Gastrocnemius medialis (tissue), 4 donors: ENCODE results near the gene MT1X. TPM values are rescaled to one million over a fixed set of nuclear protein-coding genes. Genes with fewer than 3 reads are reported as not detected.
A peak's percentile ranks its signal among the peaks of the same experiment; 100 is the strongest.

Experiments
- ATAC-seq, 2 donors: fragments of 150-250 bp; one replicate each; pipeline ENCODE4 v1.9.1; 2016
- DNase-seq, 2 donors: peaks; one replicate each; pipeline ENCODE4 v3.0.0-alpha.2; 2019
- H3K27ac ChIP-seq, 4 donors: fragments of 200-600 bp; sonication (generic); 1 replicate in 1 of 4; 2 replicates in 3 of 4; pipeline ENCODE4 v1.5.1; 2016 to 2018; ENCODE audit warnings: mild to moderate bottlenecking in 2 of 4, moderate library complexity in 1 of 4
- H3K27me3 ChIP-seq, 3 donors: fragments of 200-600 bp; sonication (generic) in 2 of 3; 1 replicate in 1 of 3; 2 replicates in 2 of 3; pipeline versions ENCODE4 v1.5.1 to v1.6.0; 2016 to 2019; ENCODE audit warnings: mild to moderate bottlenecking in 1 of 3, moderate library complexity in 1 of 3
- H3K36me3 ChIP-seq, 2 donors: fragments of 200-600 bp; sonication (generic) in 1 of 2; one replicate each; pipeline ENCODE4 v1.5.1; 2017 to 2018
- H3K4me1 ChIP-seq, 2 donors: fragments of 200-600 bp; sonication (generic) in 1 of 2; one replicate each; pipeline ENCODE4 v1.5.1; 2016 to 2017; ENCODE audit warnings: mild to moderate bottlenecking in 2 of 2
- H3K4me3 ChIP-seq, 4 donors: fragments of 200-600 bp; sonication (generic) in 3 of 4; 1 replicate in 1 of 4; 2 replicates in 3 of 4; pipeline ENCODE4 v1.5.1; 2016 to 2019; ENCODE audit warnings: mild to moderate bottlenecking in 2 of 4
- H3K9me3 ChIP-seq, 3 donors: fragments of 200-600 bp; sonication (generic) in 2 of 3; 1 replicate in 1 of 3; 2 replicates in 2 of 3; pipeline ENCODE4 v1.5.1; 2016 to 2019
- CTCF ChIP-seq, 5 experiments: fragments of 450-650 bp in 3 of 5; fragments of 200-600 bp in 2 of 5; sonication (generic) in 2 of 5; IDR thresholded peaks in 4 of 5; conservative IDR thresholded peaks in 1 of 5; 1 replicate in 4 of 5; 2 replicates in 1 of 5; pipeline ENCODE4 v1.5.1; 2016 to 2019; ENCODE audit warnings: antibody characterized with exemption in 5 of 5, mild to moderate bottlenecking in 3 of 5, moderate library complexity in 3 of 5
- POLR2A ChIP-seq, 2 donors: fragments of 450-650 bp; IDR thresholded peaks; one replicate each; pipeline ENCODE4 v1.6.1; 2017; ENCODE audit warnings: antibody characterized with exemption in 2 of 2, mild to moderate bottlenecking in 2 of 2, moderate library complexity in 2 of 2
- in situ Hi-C, 4 donors: fragments of 200-750 bp; cut with MboI; loops; one replicate each; pipeline versions ENCODE4 v1.15.0 to v1.8.0; 2017; ENCODE audit warnings: low sequenced_read_pairs in 4 of 4
- intact Hi-C: fragments of 100-400 bp; cut with DNase I; formaldehyde crosslinking; loops from one replicate; pipeline ENCODE4 v1.15.1; 2023; ENCODE audit warnings: low total_unique reads
- total RNA-seq, 4 donors: library from RNA; depleted of rRNA; stranded (reverse); fragments of >200 nt; gene quantifications; one replicate each; pipeline versions ENCODE4 v1.1.0 to v1.2.3, GENCODE V29; 2016

The MT1X gene
- total RNA-seq, 4 donors from 2014 or later: 3,871 to 10,589 (median 6,239) TPM

GRCh38 chr16:56635441-56635967 lies 46.8 kb upstream of the MT1X start:
- intact Hi-C loops (no loop called here), in situ Hi-C loops (no loop called here)
- H3K9me3 ChIP-seq: no peaks in the 10 kb centered on the region
- no peaks in the 10 kb centered on the region for H3K36me3 ChIP-seq
- DNase-seq (no peak), ATAC-seq (no peak)
- H3K27me3 ChIP-seq: peaks cover 3 to 7% (median 6%) of the 10 kb centered on the region in 3 donors
- TF ChIP-seq POLR2A (IDR thresholded peaks at IDR 0.05): no peak
- TF ChIP-seq CTCF (IDR thresholded peaks at IDR 0.05 in 4 of 5, conservative IDR thresholded peaks at IDR 0.05 in 1 of 5): no peak
- no peak overlapping the region for H3K27ac ChIP-seq
- peaks cover 8 to 16% of the 10 kb centered on the region in 2 donors for H3K4me1 ChIP-seq
- H3K4me3 ChIP-seq: peak overlapping the region in 1 of 4 donors; percentile 3

GRCh38 chr16:56636616-56637413 lies 45.5 kb upstream of the MT1X start:
- H3K27me3 ChIP-seq: peaks cover 3 to 7% (median 6%) of the 10 kb centered on the region in 3 donors
- no peak for TF ChIP-seq CTCF (IDR thresholded peaks at IDR 0.05 in 4 of 5, conservative IDR thresholded peaks at IDR 0.05 in 1 of 5)
- no peak for TF ChIP-seq POLR2A (IDR thresholded peaks at IDR 0.05)
- no peaks in the 10 kb centered on the region for H3K36me3 ChIP-seq
- DNase-seq (no peak), ATAC-seq (no peak)
- H3K27ac ChIP-seq: no peak overlapping the region
- H3K9me3 ChIP-seq: no peaks in the 10 kb centered on the region
- in situ Hi-C loops (no loop called here), intact Hi-C loops (no loop called here)
- H3K4me3 ChIP-seq: no peak overlapping the region
- peaks cover 5 to 12% of the 10 kb centered on the region in 2 donors for H3K4me1 ChIP-seq

- TF ChIP-seq CTCF (IDR thresholded peaks at IDR 0.05 in 4 of 5, conservative IDR thresholded peaks at IDR 0.05 in 1 of 5) (no peak), POLR2A (IDR thresholded peaks at IDR 0.05) (peak; percentile 66 to 76)
- H3K27me3 ChIP-seq: peaks cover 3 to 7% (median 6%) of the 10 kb centered on the region in 3 donors
- H3K27ac ChIP-seq: peak within 1 kb of the TSS; percentile 57 to 77 (median 74)
- DNase-seq (peak; percentile 63 to 68), ATAC-seq (peak; percentile 75)
- intact Hi-C loops (no loop called here), in situ Hi-C loops (no loop called here)
- peak within 1 kb of the TSS; percentile 50 to 76 (median 62) for H3K4me3 ChIP-seq
- no peaks in the 10 kb centered on the region for H3K9me3 ChIP-seq
- H3K36me3 ChIP-seq: no peaks in the 10 kb centered on the region
- peaks cover 5 to 10% of the 10 kb centered on the region in 2 donors for H3K4me1 ChIP-seq
These were observed 44.2 kb upstream of the MT1X start, which contains the start of gene MT1A for GRCh38 chr16:56637814-56638750. MT1A (plus strand) TSS chr16:56638666; CDS start chr16:56638739, 73 bp downstream.

GRCh38 chr16:56639045-56639444 lies 43.2 kb upstream of the MT1X start:
- Histone ChIP-seq H3K27ac (peak overlapping the region; percentile 35 to 77 (median 66)), H3K9me3 (no peaks in the 10 kb centered on the region), H3K4me1 (peaks cover 5 to 20% of the 10 kb centered on the region in 2 donors), H3K36me3 (no peaks in the 10 kb centered on the region), H3K27me3 (peaks cover 3 to 7% (median 6%) of the 10 kb centered on the region in 3 donors), H3K4me3 (peak overlapping the region in 2 of 4 donors; percentile 50 to 60)
- no peak for ATAC-seq
- no peak for TF ChIP-seq CTCF (IDR thresholded peaks at IDR 0.05 in 4 of 5, conservative IDR thresholded peaks at IDR 0.05 in 1 of 5)
- no peak for TF ChIP-seq POLR2A (IDR thresholded peaks at IDR 0.05)
- in situ Hi-C loops (no loop called here), intact Hi-C loops (no loop called here)
- DNase-seq: no peak
